ENCODE measurements around the gene SDSL.

SDSL gene

GRCh38 chr12:113469949-113470743 is 48.0 kb downstream of the SDSL start:
- no peak for DNase-seq

GRCh38 chr12:113470871-113471618 is 48.9 kb downstream of the SDSL start:
- no peak for DNase-seq

- no peak for DNase-seq
Measured at GRCh38 chr12:113471619-113472171, 49.5 kb downstream of the SDSL start, which contains the start of gene LHX5. Gene LHX5, minus strand, starts transcription at chr12:113471871. Its CDS starts 373 bp downstream, at chr12:113471498.

GRCh38 chr12:113472191-113473121 is 50.3 kb downstream of the SDSL start:
- no peak for DNase-seq

GRCh38 chr12:113473400-113473799 is 51.2 kb downstream of the SDSL start:
- DNase-seq: no peak

GRCh38 chr12:113473942-113474341 is 51.8 kb downstream of the SDSL start:
- DNase-seq: no peak

- DNase-seq: no peak
Measured at GRCh38 chr12:113474635-113475436, 52.7 kb downstream of the SDSL start.

GRCh38 chr12:113475451-113476175 is 53.4 kb downstream of the SDSL start:
- no peak for DNase-seq

- DNase-seq: peak; percentile 36 to 73
Measured at GRCh38 chr12:113476176-113476986, 54.2 kb downstream of the SDSL start.

GRCh38 chr12:113477171-113477841 is 55.1 kb downstream of the SDSL start:
- DNase-seq: no peak

GRCh38 chr12:113477842-113478215 is 55.6 kb downstream of the SDSL start:
- DNase-seq: no peak

- no peak for DNase-seq
Measured at GRCh38 chr12:113478351-113479011, 56.3 kb downstream of the SDSL start.

GRCh38 chr12:113479216-113479589 is 57.0 kb downstream of the SDSL start:
- no peak for DNase-seq

- no peak for DNase-seq
Measured at GRCh38 chr12:113479590-113480335, 57.6 kb downstream of the SDSL start.

- no peak for DNase-seq
Measured at GRCh38 chr12:113480336-113480971, 58.3 kb downstream of the SDSL start.

GRCh38 chr12:113482334-113482733 is 60.2 kb downstream of the SDSL start:
- DNase-seq: no peak

GRCh38 chr12:113485330-113485729 is 63.1 kb downstream of the SDSL start:
- no peak for DNase-seq

GRCh38 chr12:113486722-113487121 is 64.5 kb downstream of the SDSL start:
- DNase-seq: no peak

Measured in NCI-H2081 (cell line).